Dendritic cell treated with granulocyte-macrophage colony-stimulating factor and Interleukin-4, amounts not matched to agents 40 ng/mL and 50 ng/mL, for 4 days (primary cell): ENCODE results near the gene USP17L10.
"Not testable (repeated sequence)": the region's sequence is repeated elsewhere in the genome, so short reads cannot be mapped to it uniquely, and the experiment has no call there.

ENCODE experiments used
- H3K27ac Mint-ChIP-seq: one replicate; pipeline ENCODE4 v1.8.0; 2022; ENCODE audit warnings: mild to moderate bottlenecking, mixed read lengths
- H3K27me3 Mint-ChIP-seq: one replicate; pipeline ENCODE4 v1.8.0; 2022; ENCODE audit warnings: mild to moderate bottlenecking, mixed read lengths
- H3K36me3 Mint-ChIP-seq: one replicate; pipeline ENCODE4 v1.8.0; 2022; ENCODE audit warnings: low read depth, mixed read lengths
- H3K4me1 Mint-ChIP-seq: one replicate; pipeline ENCODE4 v1.8.0; 2022; ENCODE audit warnings: low read depth, mixed read lengths
- H3K4me3 Mint-ChIP-seq: one replicate; pipeline ENCODE4 v1.8.0; 2022; ENCODE audit warnings: mild to moderate bottlenecking, moderate library complexity, mixed read lengths
- H3K9me3 Mint-ChIP-seq: one replicate; pipeline ENCODE4 v1.8.0; 2022; ENCODE audit warnings: mixed read lengths
- intact Hi-C: fragments of 100-400 bp; cut with micrococcal nuclease; formaldehyde crosslinking; loops from one replicate; pipeline ENCODE4 v1.15.0; 2022

USP17L10 gene

GRCh38 chr4:9257824-9258223, 47.4 kb downstream of the USP17L10 start, which contains the start of gene USP17L20:
Gene USP17L20, plus strand, starts transcription at chr4:9258124. Its CDS starts 0 bp downstream, at chr4:9258124.
- H3K9me3 Mint-ChIP-seq, H3K4me3 Mint-ChIP-seq, H3K27ac Mint-ChIP-seq, intact Hi-C loops, H3K27me3 Mint-ChIP-seq, H3K36me3 Mint-ChIP-seq, H3K4me1 Mint-ChIP-seq: not testable (repeated sequence)
